ENCODE measurements around the gene AP4S1. TPM values are rescaled to one million over a fixed set of nuclear protein-coding genes. Genes with fewer than 3 reads are reported as not detected.

AP4S1 gene
- total RNA-seq, 1 donor from 2014 or later, result 12.9 TPM

GRCh38 chr14:31009836-31010574, 15.4 kb upstream of the AP4S1 start:
- Mint-ChIP-seq H3K36me3 (ENCODE audit: insufficient read depth) (peaks cover 18% of the 10 kb centered on the region), H3K27me3 (no peaks in the 10 kb centered on the region), H3K4me3 (ENCODE audit: low read depth) (no peak overlapping the region), H3K27ac (no peak overlapping the region), H3K4me1 (ENCODE audit: low read depth) (peaks cover 3% of the 10 kb centered on the region), H3K9me3 (ENCODE audit: low read depth) (no peaks in the 10 kb centered on the region)
- TF ChIP-seq, protein P1, sequence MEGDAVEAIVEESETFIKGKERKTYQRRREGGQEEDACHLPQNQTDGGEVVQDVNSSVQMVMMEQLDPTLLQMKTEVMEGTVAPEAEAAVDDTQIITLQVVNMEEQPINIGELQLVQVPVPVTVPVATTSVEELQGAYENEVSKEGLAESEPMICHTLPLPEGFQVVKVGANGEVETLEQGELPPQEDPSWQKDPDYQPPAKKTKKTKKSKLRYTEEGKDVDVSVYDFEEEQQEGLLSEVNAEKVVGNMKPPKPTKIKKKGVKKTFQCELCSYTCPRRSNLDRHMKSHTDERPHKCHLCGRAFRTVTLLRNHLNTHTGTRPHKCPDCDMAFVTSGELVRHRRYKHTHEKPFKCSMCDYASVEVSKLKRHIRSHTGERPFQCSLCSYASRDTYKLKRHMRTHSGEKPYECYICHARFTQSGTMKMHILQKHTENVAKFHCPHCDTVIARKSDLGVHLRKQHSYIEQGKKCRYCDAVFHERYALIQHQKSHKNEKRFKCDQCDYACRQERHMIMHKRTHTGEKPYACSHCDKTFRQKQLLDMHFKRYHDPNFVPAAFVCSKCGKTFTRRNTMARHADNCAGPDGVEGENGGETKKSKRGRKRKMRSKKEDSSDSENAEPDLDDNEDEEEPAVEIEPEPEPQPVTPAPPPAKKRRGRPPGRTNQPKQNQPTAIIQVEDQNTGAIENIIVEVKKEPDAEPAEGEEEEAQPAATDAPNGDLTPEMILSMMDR (IDR thresholded peaks at IDR 0.05; ENCODE audit: unreplicated experiment), result no peak
- DNase-seq (ENCODE audit: low spot score, unreplicated experiment), result no peak

DNA sequence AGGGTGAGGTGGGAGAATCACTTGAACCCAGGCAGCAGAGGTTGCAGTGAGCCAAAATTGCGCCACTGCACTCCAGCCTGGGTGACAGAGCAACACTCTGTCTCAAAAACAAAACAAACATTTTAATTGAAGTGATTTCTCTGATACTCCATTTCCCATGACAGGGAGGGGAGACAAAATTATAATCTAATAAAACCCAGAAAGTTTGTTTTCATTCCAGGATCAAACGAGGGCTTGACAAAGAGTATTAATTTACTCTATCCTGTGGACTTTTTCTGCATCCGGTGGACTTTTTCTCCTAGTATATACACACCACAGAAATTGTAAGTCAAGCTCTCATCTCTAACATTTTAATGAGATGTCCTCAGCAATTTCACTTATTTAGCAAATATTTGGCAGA, 14.5 kb upstream of the AP4S1 start:
- H3K4me1 Mint-ChIP-seq (ENCODE audit: low read depth), result no peaks in the 10 kb centered on the region
- peaks cover 18% of the 10 kb centered on the region for H3K36me3 Mint-ChIP-seq (ENCODE audit: insufficient read depth)
- no peak overlapping the region for H3K27ac Mint-ChIP-seq
- no peaks in the 10 kb centered on the region for H3K27me3 Mint-ChIP-seq
- TF ChIP-seq, protein P1 (IDR thresholded peaks at IDR 0.05; ENCODE audit: unreplicated experiment), result no peak
- H3K9me3 Mint-ChIP-seq (ENCODE audit: low read depth), result no peaks in the 10 kb centered on the region
- DNase-seq (ENCODE audit: low spot score, unreplicated experiment), result no peak
- no peak overlapping the region for H3K4me3 Mint-ChIP-seq (ENCODE audit: low read depth)

DNA sequence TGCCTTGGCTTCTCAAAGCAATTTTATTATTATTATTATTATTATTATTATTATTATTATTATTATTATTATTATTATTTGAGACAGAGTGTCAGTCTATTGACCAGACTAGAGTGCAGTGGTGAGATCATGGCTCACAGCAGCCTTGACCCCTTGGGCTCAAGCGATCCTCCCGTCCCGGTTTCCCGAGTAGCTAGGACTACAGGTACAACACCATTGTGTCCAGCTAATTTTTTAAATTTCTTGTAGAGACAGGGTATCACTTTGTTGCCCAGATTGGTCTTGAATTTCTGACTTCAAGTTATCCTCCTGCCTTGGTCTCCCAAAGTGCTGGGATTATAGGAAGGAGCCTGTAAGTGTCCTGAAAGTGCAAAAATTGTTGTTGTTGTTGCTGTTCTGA, 11.6 kb upstream of the AP4S1 start:
- Mint-ChIP-seq H3K4me1 (ENCODE audit: low read depth) (no peaks in the 10 kb centered on the region), H3K4me3 (ENCODE audit: low read depth) (no peak overlapping the region), H3K36me3 (ENCODE audit: insufficient read depth) (peaks cover 12% of the 10 kb centered on the region), H3K27ac (no peak overlapping the region), H3K9me3 (ENCODE audit: low read depth) (no peaks in the 10 kb centered on the region), H3K27me3 (no peaks in the 10 kb centered on the region)
- no peak for DNase-seq (ENCODE audit: low spot score, unreplicated experiment)
- TF ChIP-seq, protein P1 (IDR thresholded peaks at IDR 0.05; ENCODE audit: unreplicated experiment), result no peak

GRCh38 chr14:31018057-31018645, 7.3 kb upstream of the AP4S1 start:
- TF ChIP-seq, protein P1 (IDR thresholded peaks at IDR 0.05; ENCODE audit: unreplicated experiment), result no peak
- Mint-ChIP-seq H3K4me3 (ENCODE audit: low read depth) (no peak overlapping the region), H3K27ac (peak overlapping the region; percentile 49), H3K36me3 (ENCODE audit: insufficient read depth) (peaks cover 11% of the 10 kb centered on the region), H3K9me3 (ENCODE audit: low read depth) (peaks cover 8% of the 10 kb centered on the region), H3K27me3 (no peaks in the 10 kb centered on the region), H3K4me1 (ENCODE audit: low read depth) (peaks cover 8% of the 10 kb centered on the region)
- DNase-seq (ENCODE audit: low spot score, unreplicated experiment), result no peak

GRCh38 chr14:31020834-31021575, 4.4 kb upstream of the AP4S1 start:
- Mint-ChIP-seq H3K9me3 (ENCODE audit: low read depth) (peaks cover 8% of the 10 kb centered on the region), H3K27ac (peak overlapping the region; percentile 89), H3K4me3 (ENCODE audit: low read depth) (no peak overlapping the region), H3K4me1 (ENCODE audit: low read depth) (peaks cover 22% of the 10 kb centered on the region), H3K27me3 (no peaks in the 10 kb centered on the region), H3K36me3 (ENCODE audit: insufficient read depth) (peaks cover 11% of the 10 kb centered on the region)
- DNase-seq (ENCODE audit: low spot score, unreplicated experiment), result no peak
- TF ChIP-seq, protein P1 (IDR thresholded peaks at IDR 0.05; ENCODE audit: unreplicated experiment), result no peak

All from progenitor cell of endocrine pancreas (in vitro differentiated cells).